AG08395 (cell line): ENCODE data around the gene PTMA.
"Not testable (repeated sequence)": the region's sequence is repeated elsewhere in the genome, so short reads cannot be mapped to it uniquely, and the experiment has no call there.

Source experiments
- DNase-seq: peaks from one replicate; pipeline ENCODE4 v3.0.0; 2012; ENCODE audit warnings: mixed read lengths, low spot score

PTMA gene

GRCh38 chr2:231696004-231696367 lies 12.3 kb upstream of the PTMA start:
- peak; percentile 89 for DNase-seq

DNA sequence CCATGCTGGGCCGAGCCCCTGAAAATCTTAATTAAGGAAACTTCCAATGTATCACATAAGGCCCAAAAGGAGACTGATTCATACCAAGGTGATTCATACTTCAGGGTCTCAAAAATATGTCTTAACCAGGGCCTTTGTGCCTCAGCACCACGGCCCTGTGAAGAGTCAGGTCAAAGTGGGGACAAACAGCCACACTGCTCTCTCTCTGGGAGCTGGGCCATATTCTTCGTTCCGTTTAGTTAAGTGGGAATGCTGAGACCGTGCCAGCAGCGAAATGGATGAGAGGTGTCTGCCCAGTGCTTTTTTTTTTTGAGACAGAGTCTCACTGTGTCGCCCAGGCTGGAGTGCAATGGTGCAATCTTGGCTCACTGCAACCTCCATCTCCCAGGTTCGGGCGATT lies 9.3 kb upstream of the PTMA start:
- DNase-seq: no peak

DNA sequence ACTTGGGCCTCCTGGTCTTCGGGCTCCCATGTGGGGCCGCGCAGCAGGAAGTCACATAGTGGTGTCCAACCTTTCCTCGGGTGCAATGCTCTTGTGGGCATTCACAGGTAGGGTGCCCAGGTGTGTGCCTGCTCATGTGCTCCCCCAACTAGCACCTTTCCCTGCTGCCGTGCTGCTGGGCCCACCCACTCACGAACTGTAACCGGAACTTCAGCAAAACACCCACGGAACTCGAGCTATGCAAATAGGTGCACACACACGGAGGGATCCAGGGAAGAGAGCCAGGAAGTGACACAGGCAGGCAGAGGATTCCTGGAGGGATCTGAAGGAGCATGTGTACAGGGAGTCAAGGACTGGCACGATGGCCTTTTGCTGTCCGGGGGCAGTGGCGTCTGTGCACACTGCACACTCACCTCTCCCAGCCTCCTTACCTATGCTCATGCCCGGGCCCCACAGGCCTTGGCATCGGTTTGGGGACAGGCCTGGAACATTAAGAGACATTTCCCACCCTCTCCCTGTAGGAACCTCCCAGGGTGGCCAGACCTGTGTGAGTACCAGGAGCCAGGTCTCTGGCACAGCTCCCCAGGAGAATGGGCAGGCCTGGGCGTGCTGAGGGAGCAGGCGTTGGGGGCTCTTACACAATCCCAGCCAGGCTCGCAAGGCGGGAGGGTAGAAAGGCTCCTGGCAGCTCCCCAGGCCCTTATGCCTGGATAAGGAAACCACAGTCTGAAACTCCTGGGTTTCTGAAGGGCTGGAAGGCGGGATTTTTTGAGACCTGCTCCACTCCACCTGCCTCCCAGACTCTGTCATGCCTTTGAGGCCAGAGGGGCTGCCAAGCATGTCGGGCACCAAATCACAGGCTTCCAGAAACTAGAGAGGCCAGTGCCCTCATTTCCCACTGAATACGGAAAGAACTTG lies 6.6 kb upstream of the PTMA start:
- peak; percentile 56 for DNase-seq

GRCh38 chr2:231704017-231704416 lies 4.3 kb upstream of the PTMA start:
- no peak for DNase-seq

- DNase-seq: peak; percentile 97
Measured at GRCh38 chr2:231706731-231707624, 1.3 kb upstream of the PTMA start.

DNA sequence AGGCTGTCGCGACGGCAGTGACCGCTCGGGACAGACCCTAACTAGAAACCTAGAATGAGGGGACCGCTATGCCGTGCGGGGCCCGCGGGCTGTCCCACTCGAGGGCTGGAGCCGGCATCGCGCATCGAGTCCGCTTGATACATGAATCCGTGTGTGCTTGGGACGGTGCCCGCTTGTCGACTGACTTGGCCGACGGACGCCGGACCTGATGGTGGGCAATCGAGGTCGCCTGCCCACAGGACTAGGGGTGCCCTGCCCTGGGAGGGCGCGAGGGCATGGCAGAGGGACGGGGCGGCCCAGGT lies 749 bp upstream of the PTMA start:
- no peak for DNase-seq

DNA sequence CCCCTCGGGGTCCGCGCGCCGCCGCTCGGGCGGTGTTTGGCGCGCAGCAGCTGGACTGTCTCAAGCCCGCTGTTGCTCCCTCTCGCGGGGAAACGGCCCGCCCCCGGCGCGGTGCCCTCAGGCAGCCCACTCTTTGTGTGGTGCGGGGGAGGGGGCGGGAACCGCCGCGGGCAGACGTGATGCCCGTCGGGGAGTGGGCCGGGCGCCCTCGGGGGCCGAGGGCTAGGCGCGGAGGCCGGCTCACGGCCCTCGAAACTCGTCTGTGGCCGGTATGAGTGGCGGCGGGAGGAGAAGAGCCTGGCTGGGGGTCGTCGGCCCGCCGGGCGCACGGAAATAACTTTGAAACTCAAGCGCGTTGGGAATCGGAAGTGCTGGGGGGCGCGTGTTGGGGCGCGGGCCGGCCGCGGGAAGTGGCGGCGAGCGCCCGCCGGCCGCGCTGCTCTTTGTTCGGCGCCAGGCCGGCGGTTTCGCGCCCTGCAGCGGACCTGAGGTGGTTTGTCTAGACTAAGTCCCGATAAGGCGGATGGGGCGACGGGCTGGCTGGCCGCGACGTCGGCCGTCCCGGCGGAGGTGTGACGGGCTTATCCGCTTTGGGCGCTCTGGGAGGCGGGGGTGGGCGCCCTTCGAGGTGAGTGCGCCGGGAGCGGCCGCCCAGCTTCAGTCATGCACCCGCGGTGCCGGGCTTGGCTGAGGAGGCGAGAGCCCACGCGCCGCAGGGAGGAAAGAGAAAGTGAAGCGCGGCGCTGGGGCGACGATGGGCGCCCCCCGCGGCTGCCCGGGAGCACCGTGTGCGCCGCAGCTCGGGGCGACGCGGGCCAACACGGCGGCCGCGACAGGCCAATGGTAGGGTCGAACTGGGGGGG lies 679 bp downstream of the PTMA start:
- DNase-seq: no peak

DNA sequence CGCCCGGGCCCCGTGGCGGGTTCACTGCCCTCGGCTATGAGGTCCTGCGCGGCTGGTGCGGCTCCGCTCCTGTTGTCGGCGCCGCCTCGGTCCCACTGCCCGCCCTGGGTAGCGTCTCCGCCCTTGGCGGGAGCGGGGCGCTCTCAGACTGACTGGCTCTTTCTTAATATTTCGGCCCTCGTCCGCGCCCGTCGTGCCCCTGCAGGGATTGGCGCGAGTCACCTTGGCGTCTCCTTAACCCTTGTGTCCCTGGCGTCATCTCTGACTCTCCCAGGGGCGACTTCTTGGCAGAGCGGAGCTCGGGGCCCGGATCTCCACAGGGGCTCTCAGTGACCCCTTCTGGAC lies 1.3 kb downstream of the PTMA start:
- no peak for DNase-seq

DNA sequence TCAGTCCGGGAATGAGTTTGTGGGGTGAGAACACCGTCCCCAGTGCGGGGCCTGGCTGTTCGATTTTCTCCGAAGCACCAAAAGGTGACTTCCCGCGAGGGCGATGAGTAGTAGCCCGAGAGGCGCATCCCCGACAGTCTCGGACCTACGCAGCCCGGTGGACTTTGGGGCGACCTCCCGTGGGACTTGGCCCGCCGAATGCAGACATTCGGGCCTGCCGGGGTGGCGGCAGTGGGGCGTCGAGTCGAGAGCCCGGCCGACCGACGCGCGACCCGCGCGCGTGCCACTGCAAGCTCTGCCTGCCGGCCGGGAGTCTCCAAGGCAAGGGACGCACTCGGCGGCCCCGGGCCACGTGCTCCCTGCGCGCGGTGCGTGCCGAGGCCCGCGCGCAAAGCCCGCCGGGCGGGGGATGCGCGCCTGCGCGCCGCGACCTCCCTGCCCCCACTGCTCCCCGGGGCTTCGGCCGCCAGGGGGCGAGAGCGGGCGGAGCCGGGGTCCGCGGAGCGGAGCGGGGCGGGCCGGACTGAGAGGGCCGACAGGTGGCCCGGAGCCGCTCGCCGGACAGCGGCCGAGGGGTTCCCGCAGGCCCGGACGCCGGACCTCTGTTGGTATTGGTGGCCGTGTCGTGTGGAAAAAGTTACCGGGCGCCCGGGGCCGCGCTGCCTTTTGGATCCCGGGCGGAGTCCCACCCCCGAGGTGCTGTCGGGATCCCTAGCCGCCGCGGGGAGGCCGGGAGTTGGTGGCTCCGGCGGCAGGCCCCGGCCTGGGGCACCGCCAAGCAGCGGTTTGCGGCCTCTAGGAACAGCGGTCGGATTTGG lies 1.9 kb downstream of the PTMA start:
- peak; percentile 95 for DNase-seq

DNA sequence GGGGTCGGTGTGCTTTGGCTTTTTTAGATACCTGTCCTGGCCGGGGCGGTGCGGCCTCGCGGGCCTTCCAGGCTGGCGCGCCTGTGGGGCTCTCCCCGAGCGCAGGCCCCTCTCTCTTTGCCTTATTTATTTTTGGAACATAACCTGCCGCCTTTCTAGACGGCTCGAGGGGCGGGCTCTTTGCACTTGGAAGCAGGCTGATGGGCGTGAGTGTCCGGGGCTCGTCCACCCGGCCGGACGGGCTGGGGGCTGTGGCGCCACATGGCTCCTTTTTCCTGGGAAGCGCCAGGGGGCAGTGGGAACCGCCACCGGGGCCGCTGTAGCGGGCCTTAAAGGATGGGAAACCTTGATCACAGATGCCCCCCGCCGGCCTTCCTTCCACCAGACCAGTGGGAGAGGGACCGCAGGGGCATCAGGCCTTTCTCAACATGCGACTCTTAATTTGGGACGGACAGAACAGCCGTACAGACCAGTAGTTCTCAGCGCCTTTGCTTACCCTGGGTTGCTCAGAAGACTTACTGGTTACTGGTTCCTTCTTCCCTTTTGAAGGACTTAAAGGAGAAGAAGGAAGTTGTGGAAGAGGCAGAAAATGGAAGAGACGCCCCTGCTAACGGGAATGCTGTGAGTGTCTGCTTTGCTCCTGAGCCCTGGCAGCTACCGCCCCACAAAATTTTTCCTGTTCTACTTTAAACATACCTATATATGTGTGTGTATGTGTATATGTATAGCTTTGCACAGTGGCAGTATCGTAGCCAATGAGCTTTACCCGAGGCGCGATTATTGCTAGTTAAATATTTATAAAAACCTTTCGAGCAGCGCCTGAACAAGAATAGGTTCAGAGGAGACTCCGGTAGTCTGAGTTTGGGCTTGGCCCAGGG lies 2.7 kb downstream of the PTMA start:
- no peak for DNase-seq

DNA sequence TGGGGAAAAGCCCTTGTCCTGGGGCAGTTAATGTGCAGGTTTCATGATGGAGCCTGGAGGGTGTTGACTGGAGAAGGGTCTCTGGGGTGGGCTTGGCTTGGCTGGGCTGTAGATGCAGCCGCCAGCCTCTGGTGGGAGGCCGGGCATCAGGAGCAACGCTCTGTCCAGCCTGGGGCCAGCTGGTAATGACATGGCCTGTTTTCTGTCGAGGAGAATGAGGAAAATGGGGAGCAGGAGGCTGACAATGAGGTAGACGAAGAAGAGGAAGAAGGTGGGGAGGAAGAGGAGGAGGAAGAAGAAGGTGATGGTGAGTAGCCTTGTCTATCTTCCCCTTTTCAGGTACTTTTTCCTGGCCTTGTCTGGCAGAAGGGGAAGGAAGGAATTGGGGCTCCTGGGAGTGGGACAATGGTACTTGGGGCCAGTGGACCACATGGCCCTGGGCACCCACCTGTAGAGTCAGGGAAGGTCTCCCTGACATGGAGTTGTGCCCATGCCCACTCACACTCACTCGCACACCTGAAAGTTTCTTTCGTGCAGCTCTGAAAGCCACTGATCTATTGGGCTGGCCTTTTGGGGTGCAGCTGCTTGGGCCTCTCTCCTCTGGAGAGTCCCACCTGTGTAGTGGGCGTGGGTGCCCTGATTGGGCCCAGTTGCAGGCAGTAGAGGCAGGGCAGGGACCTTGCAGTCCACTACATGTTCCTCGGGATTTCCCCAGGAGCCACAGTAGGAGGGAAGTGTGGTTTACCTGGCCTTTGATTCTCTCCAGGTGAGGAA lies 3.5 kb downstream of the PTMA start:
- no peak for DNase-seq

GRCh38 chr2:231712451-231713021 lies 4.2 kb downstream of the PTMA start:
- DNase-seq: not testable (repeated sequence)

- DNase-seq: not testable (repeated sequence)
Measured at GRCh38 chr2:231713406-231713729, 5.0 kb downstream of the PTMA start.

- DNase-seq: peak; percentile 88
Measured at GRCh38 chr2:231713730-231714638, 5.7 kb downstream of the PTMA start.

- peak; percentile 48 for DNase-seq
Measured at GRCh38 chr2:231714639-231715498, 6.5 kb downstream of the PTMA start.

DNA sequence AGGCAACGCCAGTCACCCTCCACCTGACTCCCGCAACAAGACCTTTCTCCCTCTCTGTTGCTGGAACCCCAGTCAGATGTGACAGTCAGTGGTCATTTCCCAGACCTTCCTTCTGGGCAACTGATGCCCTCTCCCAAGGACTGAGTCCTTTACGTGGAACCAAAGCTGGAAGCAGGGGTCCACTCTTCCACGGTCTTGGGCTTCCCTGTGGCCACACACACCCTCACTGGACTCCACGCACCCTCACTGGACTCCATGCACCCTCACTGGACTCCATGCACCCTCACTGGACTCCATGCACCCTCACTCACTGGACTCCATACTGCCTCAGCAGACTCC lies 7.1 kb downstream of the PTMA start:
- no peak for DNase-seq

GRCh38 chr2:231715988-231716616 lies 7.8 kb downstream of the PTMA start:
- DNase-seq: no peak
